Measurements from ENCODE around the gene DOLPP1. TPM values are rescaled to one million over a fixed set of nuclear protein-coding genes. Genes with fewer than 3 reads are reported as not detected.

Gene DOLPP1
- total RNA-seq, 1 donor from 2014 or later, result 44.2 TPM

DNA sequence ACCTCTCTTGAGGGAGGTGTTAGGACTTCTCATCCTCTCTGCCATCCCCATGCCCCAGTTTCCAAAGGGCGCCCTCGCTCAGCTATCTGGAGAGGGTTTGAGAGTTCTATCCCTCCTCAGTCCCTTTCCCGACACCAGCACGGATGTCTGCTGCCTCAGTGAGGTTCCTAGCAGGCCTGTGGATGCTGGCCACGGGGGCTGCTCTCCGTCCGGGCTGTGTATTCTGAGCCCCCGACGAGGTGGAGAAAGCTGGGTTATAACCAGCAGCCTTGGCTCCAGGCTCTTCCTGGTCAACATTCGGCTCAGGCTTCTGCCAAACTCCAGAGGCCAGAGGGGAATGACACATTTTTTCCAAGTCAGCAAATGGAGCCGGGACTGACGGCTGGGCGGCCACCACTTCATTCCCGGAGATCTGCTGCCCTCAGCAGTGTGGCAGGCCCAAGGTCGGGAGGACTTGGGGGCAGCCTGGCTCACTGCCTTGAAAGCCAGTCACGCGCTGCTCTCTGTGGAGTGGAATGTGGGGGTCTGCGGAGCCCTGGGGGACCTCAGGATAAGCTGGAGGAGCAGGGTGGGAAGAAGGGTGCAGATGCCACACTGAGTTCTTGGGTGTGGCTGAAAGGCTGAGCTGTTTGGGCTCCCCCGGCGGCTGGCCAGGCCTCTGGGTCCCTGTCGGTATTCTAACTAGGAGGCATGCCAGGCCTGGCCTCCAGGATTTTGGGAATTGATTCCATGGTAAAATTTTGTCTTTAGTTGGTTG lies 57.7 kb downstream of the DOLPP1 start:
- H3K9me3 Mint-ChIP-seq (ENCODE audit: unreplicated experiment), result peaks cover 13% of the 10 kb centered on the region
- peaks cover 49% of the 10 kb centered on the region for H3K4me1 Mint-ChIP-seq (ENCODE audit: low read depth, unreplicated experiment)
- DNase-seq, result no peak
- peaks cover 12% of the 10 kb centered on the region for H3K27me3 Mint-ChIP-seq (ENCODE audit: unreplicated experiment)
- peak overlapping the region; percentile 96 for H3K27ac Mint-ChIP-seq (ENCODE audit: unreplicated experiment)
- peak overlapping the region; percentile 79 for H3K4me3 Mint-ChIP-seq (ENCODE audit: unreplicated experiment)
- TF ChIP-seq, protein P1, sequence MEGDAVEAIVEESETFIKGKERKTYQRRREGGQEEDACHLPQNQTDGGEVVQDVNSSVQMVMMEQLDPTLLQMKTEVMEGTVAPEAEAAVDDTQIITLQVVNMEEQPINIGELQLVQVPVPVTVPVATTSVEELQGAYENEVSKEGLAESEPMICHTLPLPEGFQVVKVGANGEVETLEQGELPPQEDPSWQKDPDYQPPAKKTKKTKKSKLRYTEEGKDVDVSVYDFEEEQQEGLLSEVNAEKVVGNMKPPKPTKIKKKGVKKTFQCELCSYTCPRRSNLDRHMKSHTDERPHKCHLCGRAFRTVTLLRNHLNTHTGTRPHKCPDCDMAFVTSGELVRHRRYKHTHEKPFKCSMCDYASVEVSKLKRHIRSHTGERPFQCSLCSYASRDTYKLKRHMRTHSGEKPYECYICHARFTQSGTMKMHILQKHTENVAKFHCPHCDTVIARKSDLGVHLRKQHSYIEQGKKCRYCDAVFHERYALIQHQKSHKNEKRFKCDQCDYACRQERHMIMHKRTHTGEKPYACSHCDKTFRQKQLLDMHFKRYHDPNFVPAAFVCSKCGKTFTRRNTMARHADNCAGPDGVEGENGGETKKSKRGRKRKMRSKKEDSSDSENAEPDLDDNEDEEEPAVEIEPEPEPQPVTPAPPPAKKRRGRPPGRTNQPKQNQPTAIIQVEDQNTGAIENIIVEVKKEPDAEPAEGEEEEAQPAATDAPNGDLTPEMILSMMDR (IDR thresholded peaks at IDR 0.05; ENCODE audit: partially characterized antibody, unreplicated experiment), result no peak
- H3K36me3 Mint-ChIP-seq (ENCODE audit: unreplicated experiment), result no peaks in the 10 kb centered on the region

DNA sequence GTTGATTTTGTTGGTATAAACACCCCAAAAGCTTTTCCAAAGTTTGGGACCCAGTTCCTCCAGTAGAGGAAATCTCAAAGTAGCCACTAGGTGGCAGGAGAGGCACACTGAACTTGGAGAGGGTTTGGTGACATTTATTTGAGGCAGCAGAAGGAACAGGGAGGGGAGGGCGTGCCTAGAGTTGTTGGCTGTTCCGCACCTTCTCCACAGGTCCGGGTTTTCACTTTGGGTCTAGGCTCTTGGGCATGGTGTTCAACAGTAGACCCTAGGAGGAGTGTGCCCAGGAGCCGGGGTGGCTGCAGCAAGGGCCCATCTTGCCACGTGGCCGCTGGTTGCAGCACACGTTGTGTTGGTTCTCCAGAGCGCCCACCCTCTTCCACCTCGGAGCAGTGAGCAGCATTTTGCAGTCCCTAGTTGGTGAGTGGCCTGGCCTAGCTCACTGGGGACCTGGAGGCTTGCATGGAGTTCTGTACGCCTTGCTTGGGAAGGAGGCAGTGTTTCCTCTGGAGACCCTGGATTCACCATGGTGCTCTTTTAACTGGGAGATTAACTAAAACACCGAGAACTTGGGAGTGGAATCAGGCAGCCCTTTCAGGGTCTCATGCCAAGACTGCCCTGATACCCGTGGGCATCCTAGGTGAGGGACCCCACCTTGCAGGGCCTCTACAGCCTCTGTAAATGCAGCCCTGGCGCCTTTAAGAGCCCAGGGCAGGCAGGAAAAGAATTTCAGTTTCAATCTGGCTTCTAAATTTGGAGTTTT lies 58.5 kb downstream of the DOLPP1 start:
- H3K4me1 Mint-ChIP-seq (ENCODE audit: low read depth, unreplicated experiment), result peaks cover 48% of the 10 kb centered on the region
- no peaks in the 10 kb centered on the region for H3K36me3 Mint-ChIP-seq (ENCODE audit: unreplicated experiment)
- peak; percentile 74 for DNase-seq
- peaks cover 15% of the 10 kb centered on the region for H3K27me3 Mint-ChIP-seq (ENCODE audit: unreplicated experiment)
- H3K4me3 Mint-ChIP-seq (ENCODE audit: unreplicated experiment), result peak overlapping the region; percentile 79
- TF ChIP-seq, protein P1 (IDR thresholded peaks at IDR 0.05; ENCODE audit: partially characterized antibody, unreplicated experiment), result peak; percentile 96
- H3K9me3 Mint-ChIP-seq (ENCODE audit: unreplicated experiment), result peaks cover 13% of the 10 kb centered on the region
- H3K27ac Mint-ChIP-seq (ENCODE audit: unreplicated experiment), result peak overlapping the region; percentile 96

DNA sequence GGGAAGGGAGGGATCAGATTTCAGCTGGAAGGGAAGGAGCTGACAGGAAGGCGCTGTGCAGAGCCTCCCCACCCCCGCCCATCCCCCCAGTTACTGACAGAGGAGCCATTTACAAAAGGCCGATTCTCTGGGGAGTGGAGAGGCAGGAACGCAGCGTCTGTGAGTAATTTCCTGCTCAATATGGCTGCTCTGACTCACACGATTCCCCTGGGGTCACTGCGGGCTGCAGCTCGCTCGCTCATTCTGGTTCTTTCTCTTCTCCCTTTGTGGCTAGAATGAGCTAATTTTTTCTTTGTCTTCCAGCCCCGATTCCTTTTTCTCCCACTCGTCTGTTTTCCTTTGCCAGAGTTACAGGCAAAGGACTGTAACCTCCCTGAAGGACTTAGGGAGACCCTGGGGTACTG lies 59.1 kb downstream of the DOLPP1 start:
- peak overlapping the region; percentile 79 for H3K4me3 Mint-ChIP-seq (ENCODE audit: unreplicated experiment)
- peak overlapping the region; percentile 96 for H3K27ac Mint-ChIP-seq (ENCODE audit: unreplicated experiment)
- no peaks in the 10 kb centered on the region for H3K36me3 Mint-ChIP-seq (ENCODE audit: unreplicated experiment)
- peaks cover 13% of the 10 kb centered on the region for H3K9me3 Mint-ChIP-seq (ENCODE audit: unreplicated experiment)
- H3K4me1 Mint-ChIP-seq (ENCODE audit: low read depth, unreplicated experiment), result peaks cover 48% of the 10 kb centered on the region
- peak; percentile 88 for DNase-seq
- H3K27me3 Mint-ChIP-seq (ENCODE audit: unreplicated experiment), result peaks cover 15% of the 10 kb centered on the region
- TF ChIP-seq, protein P1 (IDR thresholded peaks at IDR 0.05; ENCODE audit: partially characterized antibody, unreplicated experiment), result no peak

Other genes with a start within 250 kb of the DOLPP1 start
- gene KYAT1, start 199.2 kb upstream of the DOLPP1 start, total RNA-seq (ENCODE audit: unreplicated experiment), result 19.5 TPM
- 93.0 TPM for gene LRRC8A, start 199.0 kb upstream of the DOLPP1 start, total RNA-seq (ENCODE audit: unreplicated experiment)
- 4.4 TPM for gene PHYHD1, start 160.1 kb upstream of the DOLPP1 start, total RNA-seq (ENCODE audit: unreplicated experiment)
- 16.6 TPM for gene DOLK, start 133.5 kb upstream of the DOLPP1 start, total RNA-seq (ENCODE audit: unreplicated experiment)
- 63.6 TPM for gene NUP188, start 133.4 kb upstream of the DOLPP1 start, total RNA-seq (ENCODE audit: unreplicated experiment)
- gene SH3GLB2, start 52.8 kb upstream of the DOLPP1 start, total RNA-seq (ENCODE audit: unreplicated experiment), result 143 TPM
- 40.2 TPM for gene MIGA2, start 44.5 kb upstream of the DOLPP1 start, total RNA-seq (ENCODE audit: unreplicated experiment)
- 95.8 TPM for gene CRAT, start 29.7 kb downstream of the DOLPP1 start, total RNA-seq (ENCODE audit: unreplicated experiment)
- gene PTPA, start 30.3 kb downstream of the DOLPP1 start, total RNA-seq (ENCODE audit: unreplicated experiment), result 166 TPM
- gene IER5L, start 97.2 kb downstream of the DOLPP1 start, total RNA-seq (ENCODE audit: unreplicated experiment), result 36.0 TPM

All from glutamatergic neuron (in vitro differentiated cells).